ENCODE results near the gene RASD1.
A peak's percentile ranks its signal among the peaks of the same experiment; 100 is the strongest.

RASD1 gene, protein sequence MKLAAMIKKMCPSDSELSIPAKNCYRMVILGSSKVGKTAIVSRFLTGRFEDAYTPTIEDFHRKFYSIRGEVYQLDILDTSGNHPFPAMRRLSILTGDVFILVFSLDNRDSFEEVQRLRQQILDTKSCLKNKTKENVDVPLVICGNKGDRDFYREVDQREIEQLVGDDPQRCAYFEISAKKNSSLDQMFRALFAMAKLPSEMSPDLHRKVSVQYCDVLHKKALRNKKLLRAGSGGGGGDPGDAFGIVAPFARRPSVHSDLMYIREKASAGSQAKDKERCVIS

DNA sequence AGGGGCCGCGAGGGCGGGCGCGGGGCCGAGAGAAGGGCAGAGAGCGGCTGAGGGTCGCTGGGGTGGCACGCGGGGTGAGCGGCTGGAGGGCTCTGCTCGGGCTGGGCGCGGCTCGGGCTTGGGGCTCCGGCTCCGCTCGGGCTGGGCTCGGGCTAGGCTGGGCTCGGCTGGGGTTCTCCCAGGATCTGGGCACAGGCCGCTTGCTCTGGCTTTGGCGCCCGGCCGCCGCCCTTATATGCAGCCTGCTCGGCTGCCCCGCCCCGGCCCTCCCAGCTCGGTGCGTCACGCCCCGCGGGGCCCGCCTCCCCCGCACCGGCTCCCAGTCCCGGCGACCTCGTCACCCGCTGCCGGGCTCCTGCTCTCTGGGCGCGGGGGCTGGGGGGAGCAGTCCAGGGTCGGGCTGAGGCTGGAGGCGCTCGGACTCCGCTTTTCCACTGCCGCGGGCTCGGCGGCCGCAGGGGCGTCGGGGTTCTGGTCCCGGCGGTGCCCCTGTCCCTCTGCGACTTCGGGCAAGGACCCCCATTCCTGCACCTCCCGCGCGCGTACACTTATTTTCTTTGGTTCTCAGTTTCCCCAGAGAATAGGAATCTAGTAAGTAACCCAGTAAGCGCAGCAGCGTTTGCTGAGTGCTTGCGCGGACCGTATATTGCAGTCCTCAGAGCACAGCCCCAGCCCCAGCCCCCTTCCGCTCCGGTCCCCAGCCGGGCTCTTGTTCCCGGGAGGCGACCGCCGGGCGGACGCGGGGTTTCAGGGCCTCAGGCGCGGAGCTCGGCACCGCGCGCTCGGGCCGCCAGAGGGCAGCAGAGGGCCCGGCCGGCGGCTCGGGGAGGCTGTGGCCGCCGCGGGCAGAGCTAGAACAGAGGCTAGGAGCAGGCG is at the start of gene RASD1:
RASD1 (minus strand) TSS at position 207 of the 876 bp plus-strand sequence. CDS start 214 bp downstream, outside the sequence.
- DNase-seq (ENCODE audit: low read depth) = peak; percentile 72

DNA sequence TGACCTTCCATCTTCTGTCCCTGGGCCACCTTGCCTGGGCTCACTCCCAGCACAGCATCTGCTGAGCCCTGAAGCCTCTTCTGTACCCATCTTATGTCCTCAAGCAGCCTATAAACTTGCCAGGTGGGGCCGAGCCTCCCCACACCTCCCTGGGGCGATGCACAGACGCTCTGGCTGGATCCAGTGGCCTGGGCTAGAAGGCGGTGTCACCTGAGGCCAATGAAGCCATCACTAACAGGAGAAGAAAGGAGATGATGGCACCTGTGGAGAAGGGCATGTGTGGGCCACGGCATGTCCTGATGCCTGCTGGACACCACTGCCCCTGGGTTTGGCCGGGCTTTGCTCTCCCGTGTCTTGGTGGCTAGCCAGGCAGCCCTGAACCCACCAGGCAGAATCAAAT is 49.8 kb upstream of the RASD1 start:
- no peak for DNase-seq (ENCODE audit: low read depth)

- no peak for DNase-seq (ENCODE audit: low read depth)
Observed at GRCh38 chr17:17545031-17545820, 49.0 kb upstream of the RASD1 start.

- DNase-seq (ENCODE audit: low read depth) = no peak
Observed at GRCh38 chr17:17542906-17543635, 46.9 kb upstream of the RASD1 start.

DNA sequence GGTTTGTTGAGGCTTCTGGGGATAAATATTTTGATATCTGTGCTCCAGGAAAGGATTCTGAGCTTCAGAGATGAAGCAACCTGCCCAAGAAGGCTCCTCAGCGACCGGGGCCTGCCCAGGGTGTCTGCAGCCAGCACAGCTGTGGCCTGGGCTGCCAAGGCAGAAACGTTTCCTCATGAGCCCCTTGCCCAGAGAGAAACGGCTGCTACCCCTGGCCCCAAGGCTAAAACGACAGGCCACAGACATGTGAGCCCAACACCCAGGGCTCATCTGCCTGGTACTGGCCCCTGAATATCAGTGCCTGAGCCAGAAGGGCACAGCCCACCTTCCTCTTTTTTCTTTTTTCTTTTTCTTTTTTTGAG is 45.4 kb upstream of the RASD1 start:
- DNase-seq (ENCODE audit: low read depth) = no peak

GRCh38 chr17:17540935-17541639 is 44.9 kb upstream of the RASD1 start:
- DNase-seq (ENCODE audit: low read depth) = no peak

DNA sequence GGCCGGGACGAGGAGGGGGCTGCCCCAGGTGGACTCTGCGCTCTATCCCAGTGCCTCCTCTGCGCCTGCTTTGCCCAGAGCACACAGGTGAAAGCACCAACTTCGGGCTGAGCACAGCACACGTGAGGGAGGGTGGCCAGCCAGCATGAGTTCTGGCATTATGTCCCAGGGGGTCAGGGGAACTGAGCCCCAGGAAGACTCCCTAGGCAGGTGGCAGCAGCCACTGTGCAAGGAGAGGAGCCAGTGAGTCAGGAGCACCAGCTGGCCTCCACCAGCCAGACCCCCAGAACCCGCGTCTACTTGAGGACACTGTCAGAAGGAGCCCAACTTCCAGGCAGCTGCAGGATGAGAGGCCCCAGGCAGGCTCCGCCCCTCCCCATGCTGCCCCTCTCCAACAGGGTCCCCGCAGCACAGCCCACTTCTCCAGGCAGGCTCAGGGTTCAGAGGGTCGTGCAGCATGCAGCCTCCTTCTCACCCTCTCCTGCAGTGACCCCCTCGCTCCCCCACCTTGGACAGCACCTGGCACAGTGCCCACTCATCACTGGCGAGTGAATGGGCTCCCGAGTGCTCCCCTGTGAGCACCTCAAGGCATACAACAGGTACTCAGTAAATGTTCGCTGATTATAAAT is 44.2 kb upstream of the RASD1 start:
- no peak for DNase-seq (ENCODE audit: low read depth)

DNA sequence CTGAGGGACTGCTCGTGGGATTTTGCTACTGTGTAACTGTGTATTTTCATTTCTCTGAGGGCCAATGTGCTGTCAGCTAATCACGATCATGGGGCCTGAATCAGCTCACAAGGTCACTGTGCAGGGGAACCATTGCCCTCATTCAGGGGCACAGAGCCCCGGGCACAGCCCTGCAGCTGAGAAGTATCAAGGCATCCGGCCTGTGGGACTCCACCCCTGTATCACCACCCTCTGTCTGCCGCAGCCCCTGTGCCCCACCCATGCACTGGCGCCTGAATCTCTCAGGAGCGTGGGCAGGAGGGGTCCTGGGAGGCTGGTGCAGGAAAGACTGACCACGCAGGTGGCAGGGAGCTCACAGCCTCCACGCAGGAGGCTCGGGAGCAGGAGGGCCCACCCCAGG is 43.4 kb upstream of the RASD1 start:
- DNase-seq (ENCODE audit: low read depth) = no peak

- no peak for DNase-seq (ENCODE audit: low read depth)
Observed at GRCh38 chr17:17538417-17539391, 42.5 kb upstream of the RASD1 start.

GRCh38 chr17:17537311-17538099 is 41.3 kb upstream of the RASD1 start:
- no peak for DNase-seq (ENCODE audit: low read depth)

- no peak for DNase-seq (ENCODE audit: low read depth)
Observed at GRCh38 chr17:17536702-17537101, 40.5 kb upstream of the RASD1 start.

DNA sequence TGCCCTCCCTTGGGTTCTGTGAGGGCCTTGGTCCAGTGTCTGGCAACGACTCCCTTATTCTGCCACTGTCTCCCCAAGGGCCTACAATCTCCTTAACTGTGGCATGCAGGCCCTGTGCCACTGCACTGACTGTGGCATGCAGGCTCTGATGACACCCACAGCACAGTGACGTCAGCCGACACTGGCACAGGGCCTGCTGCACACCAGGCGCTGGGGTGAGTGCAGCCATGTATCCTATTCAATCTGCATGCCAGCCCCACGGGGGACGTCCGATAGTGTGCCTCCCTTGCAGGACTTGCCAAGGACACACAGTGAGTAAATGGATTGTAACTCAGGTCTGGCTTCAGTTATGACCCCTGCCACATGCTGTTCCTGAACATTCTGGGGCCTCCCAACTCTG is 39.8 kb upstream of the RASD1 start:
- DNase-seq (ENCODE audit: low read depth) = no peak

DNA sequence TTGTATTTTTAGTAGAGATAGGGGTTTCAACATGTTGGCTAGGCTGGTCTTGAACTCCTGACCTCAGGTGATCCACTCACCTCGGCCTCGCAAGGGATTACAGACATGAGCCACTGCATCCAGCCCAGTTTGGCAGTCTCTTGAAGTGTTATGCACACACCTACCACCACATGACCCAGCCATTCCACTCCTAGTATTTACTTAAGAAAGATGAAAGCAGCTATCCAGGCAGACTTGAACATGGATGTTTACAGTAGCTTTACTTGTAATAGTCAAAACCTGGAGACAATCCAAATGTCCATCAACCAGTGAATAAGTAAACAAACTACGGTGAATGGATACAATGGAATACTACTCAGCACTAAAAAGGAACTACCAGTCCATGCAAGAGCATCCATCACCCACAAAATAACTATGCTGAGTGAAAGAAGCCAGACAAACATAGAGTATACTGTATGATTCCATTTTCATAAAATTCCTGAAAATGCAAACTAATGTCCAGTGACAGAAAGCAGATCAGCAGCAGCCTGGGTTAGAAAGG is 37.8 kb upstream of the RASD1 start:
- no peak for DNase-seq (ENCODE audit: low read depth)

DNA sequence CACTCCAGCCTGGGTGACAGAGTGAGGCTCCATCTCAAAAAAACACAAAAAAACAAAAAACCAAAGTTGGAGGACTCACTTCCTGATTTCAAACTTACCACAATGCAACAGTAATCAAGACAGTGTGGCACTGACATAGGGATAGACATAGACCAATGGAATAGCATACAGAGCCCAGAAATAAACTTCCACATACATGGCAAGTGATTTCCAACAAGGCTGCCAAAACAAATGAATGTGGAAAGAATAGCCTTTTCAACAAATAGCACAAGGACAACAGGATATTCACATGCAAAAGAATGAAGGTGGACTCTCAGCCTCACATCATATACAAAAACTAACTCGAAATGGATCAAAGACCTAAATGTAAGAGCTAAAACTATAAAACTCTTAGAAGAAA is 36.8 kb upstream of the RASD1 start:
- DNase-seq (ENCODE audit: low read depth) = no peak

- no peak for DNase-seq (ENCODE audit: low read depth)
Observed at GRCh38 chr17:17531156-17531555, 35.0 kb upstream of the RASD1 start.

GRCh38 chr17:17528696-17529652 is 32.8 kb upstream of the RASD1 start:
- DNase-seq (ENCODE audit: low read depth) = no peak

DNA sequence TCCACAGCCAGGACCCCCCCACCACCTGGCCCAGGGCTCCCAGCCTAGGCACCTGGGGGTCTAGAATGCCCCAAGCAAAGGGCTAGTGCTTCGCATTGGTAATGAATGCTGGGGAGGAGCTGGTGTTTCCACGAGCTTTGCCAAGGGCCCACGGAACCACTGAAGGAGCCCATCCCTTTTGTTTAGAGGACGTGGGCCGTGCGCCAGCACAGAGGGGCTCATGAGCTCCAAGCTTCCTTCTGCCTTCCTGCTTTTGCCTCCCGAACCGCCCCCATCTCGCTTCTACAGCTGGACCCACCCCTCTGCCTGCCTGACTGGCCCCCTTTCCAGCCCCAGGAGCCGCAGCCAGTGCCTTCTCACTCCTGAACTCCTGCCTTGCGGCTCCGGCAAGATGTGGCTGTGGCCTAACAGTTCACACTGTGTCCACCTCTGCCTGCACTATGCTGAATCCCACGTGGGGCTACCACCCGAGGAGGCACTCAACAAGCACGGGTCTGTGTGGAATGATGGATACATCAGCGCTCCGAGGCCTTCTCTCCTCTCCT is 31.8 kb upstream of the RASD1 start:
- no peak for DNase-seq (ENCODE audit: low read depth)

All from stimulated activated CD4-positive, alpha-beta T cell treated with anti-CD3 and anti-CD28 coated beads, Interleukin-2, amount 100 ng/mL, for 4 hours (primary cell).